ENCODE data around the gene FRMPD1.

- no peak for TF ChIP-seq POLR2A (IDR thresholded peaks at IDR 0.05; ENCODE audit: low read length)
- TF ChIP-seq GATA1 (IDR thresholded peaks at IDR 0.05; ENCODE audit: low read depth, low read length) = no peak
These were observed 42.5 kb downstream of the FRMPD1 start for GRCh38 chr9:37693260-37693659.

All from erythroblast (primary cell).